Kidney epithelial cell (primary cell): ENCODE data around the gene COL19A1. TPM values are rescaled to one million over a fixed set of nuclear protein-coding genes. Genes with fewer than 3 reads are reported as not detected.

Experiments
- DNase-seq: peaks from one replicate; pipeline ENCODE4 v3.0.0-alpha.2; 2010; ENCODE audit warnings: low read depth
- H3K27me3 ChIP-seq: 2 replicates; pipeline ENCODE4 v1.6.0; 2011; ENCODE audit warnings: low read length; ENCODE audit not compliant: control insufficient read depth, insufficient read depth
- H3K36me3 ChIP-seq: 2 replicates; pipeline ENCODE4 v1.5.1; 2011; ENCODE audit warnings: low read length; ENCODE audit not compliant: control insufficient read depth, insufficient read depth
- H3K4me3 ChIP-seq: 2 replicates; pipeline ENCODE4 v1.5.1; 2011; ENCODE audit warnings: low read depth, mild to moderate bottlenecking, control low read depth, low read length
- total RNA-seq: library from RNA; depleted of rRNA; stranded (reverse); fragments of >200 nt; gene quantifications from 2 replicates; pipeline ENCODE4 v1.2.3, GENCODE V29; 2015
- TF ChIP-seq, protein P1 (sequence below): IDR thresholded peaks from 2 replicates; pipeline ENCODE4 v1.5.1; 2011; ENCODE audit warnings: mild to moderate bottlenecking, moderate library complexity, low read length, control low read depth, inconsistent platforms; ENCODE audit not compliant: insufficient read depth, poor library complexity, severe bottlenecking

The COL19A1 gene
- total RNA-seq, 1 donor from 2014 or later, result not detected

DNA sequence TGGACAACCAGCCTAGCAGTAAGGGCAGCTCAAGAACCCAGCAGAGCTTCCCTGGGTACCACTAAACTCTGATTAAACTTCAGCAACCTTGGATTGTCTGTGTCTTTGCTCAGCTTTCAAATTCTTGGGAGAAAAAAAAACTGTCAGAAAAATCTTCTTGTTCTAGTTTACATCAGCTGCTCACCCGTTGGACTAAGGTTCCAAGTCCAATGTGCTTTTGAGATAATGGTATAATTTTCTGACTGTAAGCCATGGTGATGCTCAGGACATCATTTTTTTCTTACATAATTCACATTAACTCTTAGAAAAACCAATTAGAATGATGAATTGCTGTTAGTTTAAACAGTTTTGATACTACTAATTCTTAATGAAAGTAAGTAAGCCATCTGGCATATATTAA lies 290.7 kb downstream of the COL19A1 start:
- DNase-seq, result no peak
- no peaks in the 10 kb centered on the region for H3K27me3 ChIP-seq
- TF ChIP-seq, protein P1, sequence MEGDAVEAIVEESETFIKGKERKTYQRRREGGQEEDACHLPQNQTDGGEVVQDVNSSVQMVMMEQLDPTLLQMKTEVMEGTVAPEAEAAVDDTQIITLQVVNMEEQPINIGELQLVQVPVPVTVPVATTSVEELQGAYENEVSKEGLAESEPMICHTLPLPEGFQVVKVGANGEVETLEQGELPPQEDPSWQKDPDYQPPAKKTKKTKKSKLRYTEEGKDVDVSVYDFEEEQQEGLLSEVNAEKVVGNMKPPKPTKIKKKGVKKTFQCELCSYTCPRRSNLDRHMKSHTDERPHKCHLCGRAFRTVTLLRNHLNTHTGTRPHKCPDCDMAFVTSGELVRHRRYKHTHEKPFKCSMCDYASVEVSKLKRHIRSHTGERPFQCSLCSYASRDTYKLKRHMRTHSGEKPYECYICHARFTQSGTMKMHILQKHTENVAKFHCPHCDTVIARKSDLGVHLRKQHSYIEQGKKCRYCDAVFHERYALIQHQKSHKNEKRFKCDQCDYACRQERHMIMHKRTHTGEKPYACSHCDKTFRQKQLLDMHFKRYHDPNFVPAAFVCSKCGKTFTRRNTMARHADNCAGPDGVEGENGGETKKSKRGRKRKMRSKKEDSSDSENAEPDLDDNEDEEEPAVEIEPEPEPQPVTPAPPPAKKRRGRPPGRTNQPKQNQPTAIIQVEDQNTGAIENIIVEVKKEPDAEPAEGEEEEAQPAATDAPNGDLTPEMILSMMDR, result no peak
- H3K4me3 ChIP-seq, result no peak overlapping the region
- no peaks in the 10 kb centered on the region for H3K36me3 ChIP-seq

DNA sequence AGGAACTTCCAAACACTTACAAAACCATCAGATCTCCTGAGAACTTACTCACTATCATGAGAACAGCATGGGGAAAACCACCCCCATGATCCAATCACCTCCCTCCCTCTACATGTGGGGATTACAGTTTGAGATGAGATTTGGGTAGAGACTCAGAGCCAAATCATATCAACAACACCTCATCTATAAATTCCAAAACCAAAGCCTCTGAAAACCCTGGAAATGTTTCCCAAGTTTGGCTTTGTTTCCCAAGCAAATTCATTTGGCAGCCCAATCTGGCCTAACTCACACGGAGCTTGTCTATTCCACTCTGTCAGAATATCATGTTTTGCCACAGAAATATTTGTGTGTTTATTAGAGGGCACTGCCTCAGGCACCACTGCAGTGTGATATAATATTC lies 293.9 kb downstream of the COL19A1 start:
- Histone ChIP-seq H3K27me3 (no peaks in the 10 kb centered on the region), H3K36me3 (no peaks in the 10 kb centered on the region), H3K4me3 (no peak overlapping the region)
- DNase-seq, result no peak
- TF ChIP-seq, protein P1, result no peak

DNA sequence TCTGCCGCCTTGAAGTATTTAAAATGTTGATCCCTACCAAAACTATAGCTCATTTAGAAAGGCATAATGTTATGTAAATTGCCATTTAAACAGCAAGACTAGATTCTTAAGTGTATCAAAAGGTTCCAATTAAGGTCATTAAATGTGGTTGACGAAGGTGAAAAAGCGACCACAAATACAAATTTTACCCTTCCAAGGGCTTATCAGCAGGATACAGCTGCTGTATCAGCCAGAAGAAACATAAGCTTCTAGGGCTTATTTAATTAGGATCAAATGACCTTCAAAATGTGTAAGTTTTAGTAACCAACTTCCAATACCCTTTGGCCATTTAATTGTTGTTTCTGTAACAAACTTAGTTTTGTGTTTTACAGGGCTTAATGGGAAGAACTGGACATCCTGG lies 296.6 kb downstream of the COL19A1 start:
- no peaks in the 10 kb centered on the region for H3K36me3 ChIP-seq
- TF ChIP-seq, protein P1, result no peak
- DNase-seq, result no peak
- no peaks in the 10 kb centered on the region for H3K27me3 ChIP-seq
- no peak overlapping the region for H3K4me3 ChIP-seq

DNA sequence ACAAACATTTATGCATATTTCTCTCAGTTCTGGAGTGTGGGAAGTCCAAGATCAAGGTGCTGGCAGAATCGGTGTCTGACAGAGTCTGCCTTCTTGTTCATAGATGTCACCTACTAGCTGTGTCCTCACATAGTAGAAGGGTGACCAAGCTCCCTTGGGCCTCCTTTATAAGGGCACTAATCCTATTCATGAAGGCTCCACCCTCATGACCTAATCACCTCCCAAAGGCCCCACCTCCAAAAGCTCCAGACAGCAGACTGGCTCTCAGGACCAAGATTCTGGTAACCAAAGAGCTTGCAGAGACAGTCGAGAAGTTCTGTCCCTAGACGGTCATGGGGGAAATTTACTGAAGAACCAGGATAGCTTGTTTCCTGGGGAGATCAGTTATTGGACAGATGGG lies 297.4 kb downstream of the COL19A1 start:
- no peaks in the 10 kb centered on the region for H3K36me3 ChIP-seq
- TF ChIP-seq, protein P1, result no peak
- H3K27me3 ChIP-seq, result no peaks in the 10 kb centered on the region
- no peak for DNase-seq
- no peak overlapping the region for H3K4me3 ChIP-seq

DNA sequence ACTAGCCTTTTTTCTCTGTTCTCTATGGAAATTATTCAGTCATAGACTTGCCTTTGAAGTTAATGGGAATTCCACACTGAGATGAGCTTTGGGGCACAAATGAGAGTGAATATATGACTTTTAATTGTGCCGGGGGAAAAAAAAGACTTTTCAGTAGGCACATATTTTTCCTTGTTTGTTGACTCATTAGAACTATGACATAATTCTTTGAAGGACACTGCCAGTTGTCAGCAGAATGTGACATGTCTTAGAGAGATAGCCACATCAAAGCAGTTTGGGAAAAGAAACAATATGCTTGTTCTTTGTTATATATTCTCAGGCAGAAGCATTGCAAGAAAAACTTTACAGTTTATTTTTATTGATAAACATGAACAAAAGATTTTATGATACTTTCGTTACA lies 298.2 kb downstream of the COL19A1 start:
- no peaks in the 10 kb centered on the region for H3K27me3 ChIP-seq
- TF ChIP-seq, protein P1, result no peak
- H3K36me3 ChIP-seq, result no peaks in the 10 kb centered on the region
- H3K4me3 ChIP-seq, result no peak overlapping the region
- no peak for DNase-seq
